ENCODE measurements around the gene DGLUCY.
"Not testable (repeated sequence)": the region's sequence is repeated elsewhere in the genome, so short reads cannot be mapped to it uniquely, and the experiment has no call there.

DGLUCY gene, protein sequence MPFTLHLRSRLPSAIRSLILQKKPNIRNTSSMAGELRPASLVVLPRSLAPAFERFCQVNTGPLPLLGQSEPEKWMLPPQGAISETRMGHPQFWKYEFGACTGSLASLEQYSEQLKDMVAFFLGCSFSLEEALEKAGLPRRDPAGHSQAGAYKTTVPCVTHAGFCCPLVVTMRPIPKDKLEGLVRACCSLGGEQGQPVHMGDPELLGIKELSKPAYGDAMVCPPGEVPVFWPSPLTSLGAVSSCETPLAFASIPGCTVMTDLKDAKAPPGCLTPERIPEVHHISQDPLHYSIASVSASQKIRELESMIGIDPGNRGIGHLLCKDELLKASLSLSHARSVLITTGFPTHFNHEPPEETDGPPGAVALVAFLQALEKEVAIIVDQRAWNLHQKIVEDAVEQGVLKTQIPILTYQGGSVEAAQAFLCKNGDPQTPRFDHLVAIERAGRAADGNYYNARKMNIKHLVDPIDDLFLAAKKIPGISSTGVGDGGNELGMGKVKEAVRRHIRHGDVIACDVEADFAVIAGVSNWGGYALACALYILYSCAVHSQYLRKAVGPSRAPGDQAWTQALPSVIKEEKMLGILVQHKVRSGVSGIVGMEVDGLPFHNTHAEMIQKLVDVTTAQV

DNA sequence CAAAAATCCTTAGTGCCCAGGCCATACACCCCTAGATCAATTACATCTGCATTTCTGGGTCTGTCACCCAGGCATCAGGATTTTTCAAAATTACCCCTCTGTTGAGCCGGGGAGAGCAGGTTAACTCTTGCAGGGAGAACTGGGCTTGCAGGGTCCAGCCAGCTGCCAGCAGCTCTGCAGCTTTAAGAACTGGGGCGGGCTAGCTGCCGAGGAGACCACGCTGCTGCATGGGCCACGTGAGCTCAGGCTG lies at the start of gene DGLUCY:
TSS of gene DGLUCY (plus strand) at position 245 of the 250 bp plus-strand sequence. CDS start 46,222 bp downstream, outside the sequence.
- peak; percentile 93 for DNase-seq (ENCODE audit: low spot score)

- no peak for DNase-seq (ENCODE audit: low spot score)
Observed at GRCh38 chr14:91065266-91065665, 48.6 kb upstream of the DGLUCY start.

DNA sequence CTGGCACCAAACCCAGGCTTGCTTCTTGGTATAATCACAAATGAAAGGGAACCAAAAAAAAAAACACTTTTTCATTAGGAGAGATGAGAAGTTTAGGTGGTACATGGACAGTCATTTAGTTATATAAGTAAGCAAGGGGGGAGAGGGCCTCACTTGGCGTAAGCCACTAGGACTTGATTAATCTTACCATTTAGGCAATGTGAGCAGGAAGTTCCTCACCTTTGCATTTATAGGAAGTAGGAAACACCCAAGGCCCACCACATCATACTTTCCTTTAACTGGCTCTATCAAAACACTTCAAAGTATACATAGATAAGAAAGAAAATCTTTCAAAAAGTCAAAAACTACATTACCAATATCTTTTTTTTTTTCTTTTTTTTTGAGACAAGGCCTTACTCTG lies 46.7 kb upstream of the DGLUCY start:
- DNase-seq (ENCODE audit: low spot score), result no peak

DNA sequence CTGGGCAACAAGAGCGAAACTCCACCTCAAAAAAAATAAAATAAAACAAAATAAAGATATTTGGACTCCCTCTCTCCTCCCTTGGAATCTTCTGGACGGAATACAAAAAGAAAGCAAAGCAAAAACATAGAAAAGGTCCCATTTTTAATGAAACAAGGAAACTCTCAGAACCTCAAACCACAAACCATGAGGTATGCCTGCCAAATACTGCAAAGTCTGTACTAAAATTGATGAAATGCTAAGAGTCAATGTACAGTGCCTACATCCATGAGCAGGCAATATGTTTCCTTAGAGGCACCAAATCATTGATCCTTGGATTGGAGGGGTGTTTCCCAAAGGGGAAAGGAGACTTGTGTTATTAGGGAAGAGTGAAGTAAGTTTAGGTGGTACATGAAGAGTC lies 45.2 kb upstream of the DGLUCY start:
- no peak for DNase-seq (ENCODE audit: low spot score)

DNA sequence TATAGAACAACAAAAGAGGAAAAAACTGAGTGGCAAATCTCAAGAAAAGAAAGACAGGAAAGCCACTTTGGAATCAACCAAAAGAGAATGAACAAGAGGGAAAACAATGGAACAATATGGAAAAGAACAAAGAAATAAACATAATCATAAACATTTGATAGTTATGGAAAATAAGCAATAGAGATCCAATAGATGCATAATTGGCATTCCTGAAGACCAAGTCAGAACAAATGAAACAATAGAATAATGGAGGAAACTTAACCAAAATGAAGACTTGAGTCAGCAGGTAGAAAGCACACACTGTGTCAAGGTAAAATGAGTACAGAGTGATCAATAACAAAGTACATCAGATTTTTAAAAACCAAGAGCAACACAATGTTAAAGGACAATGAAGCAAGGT lies 43.3 kb upstream of the DGLUCY start:
- DNase-seq (ENCODE audit: low spot score), result no peak

- DNase-seq (ENCODE audit: low spot score), result no peak
Observed at GRCh38 chr14:91075553-91075952, 38.3 kb upstream of the DGLUCY start.

GRCh38 chr14:91078095-91078737 lies 35.7 kb upstream of the DGLUCY start:
- DNase-seq (ENCODE audit: low spot score), result no peak

DNA sequence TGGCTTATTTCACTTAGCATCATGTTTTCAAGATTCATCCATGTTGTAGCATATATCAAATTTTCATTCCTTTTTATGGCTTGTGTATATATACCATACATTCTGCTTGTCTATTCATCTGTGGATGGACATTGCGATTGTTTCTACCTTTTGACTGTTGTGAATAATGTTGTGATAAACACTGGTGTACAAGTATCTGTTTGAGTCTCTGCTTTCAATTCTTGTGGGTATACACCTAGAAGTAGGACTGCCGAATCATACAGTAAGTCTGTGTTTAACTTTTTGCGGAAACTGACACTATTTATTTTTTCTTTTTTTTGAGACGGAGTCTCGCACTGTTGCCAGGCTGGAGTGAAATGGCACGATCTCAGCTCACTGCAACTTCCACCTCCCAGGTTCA lies 33.8 kb upstream of the DGLUCY start:
- no peak for DNase-seq (ENCODE audit: low spot score)

DNA sequence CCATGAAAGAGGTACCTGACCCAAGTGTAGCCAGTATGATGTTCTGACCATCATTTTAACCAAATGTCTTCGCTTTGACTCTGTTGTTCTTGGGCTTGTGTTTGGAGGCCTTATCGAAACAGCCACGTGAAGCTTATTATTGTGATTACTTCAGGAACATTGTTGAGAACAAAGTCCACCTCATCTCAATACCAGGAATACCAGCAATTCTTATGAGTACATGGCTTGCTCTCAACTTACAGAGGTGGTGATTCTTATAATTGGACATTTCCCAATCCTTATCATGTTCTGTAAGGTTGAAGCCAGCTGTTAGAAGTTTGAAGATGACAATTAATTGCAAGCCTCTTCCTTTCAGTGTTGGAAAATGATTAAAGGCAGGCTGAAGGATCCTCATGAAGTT lies 31.6 kb upstream of the DGLUCY start:
- no peak for DNase-seq (ENCODE audit: low spot score)

GRCh38 chr14:91084516-91084915 lies 29.4 kb upstream of the DGLUCY start:
- no peak for DNase-seq (ENCODE audit: low spot score)

- not testable (repeated sequence) for DNase-seq (ENCODE audit: low spot score)
Observed at GRCh38 chr14:91087470-91087869, 26.4 kb upstream of the DGLUCY start.

DNA sequence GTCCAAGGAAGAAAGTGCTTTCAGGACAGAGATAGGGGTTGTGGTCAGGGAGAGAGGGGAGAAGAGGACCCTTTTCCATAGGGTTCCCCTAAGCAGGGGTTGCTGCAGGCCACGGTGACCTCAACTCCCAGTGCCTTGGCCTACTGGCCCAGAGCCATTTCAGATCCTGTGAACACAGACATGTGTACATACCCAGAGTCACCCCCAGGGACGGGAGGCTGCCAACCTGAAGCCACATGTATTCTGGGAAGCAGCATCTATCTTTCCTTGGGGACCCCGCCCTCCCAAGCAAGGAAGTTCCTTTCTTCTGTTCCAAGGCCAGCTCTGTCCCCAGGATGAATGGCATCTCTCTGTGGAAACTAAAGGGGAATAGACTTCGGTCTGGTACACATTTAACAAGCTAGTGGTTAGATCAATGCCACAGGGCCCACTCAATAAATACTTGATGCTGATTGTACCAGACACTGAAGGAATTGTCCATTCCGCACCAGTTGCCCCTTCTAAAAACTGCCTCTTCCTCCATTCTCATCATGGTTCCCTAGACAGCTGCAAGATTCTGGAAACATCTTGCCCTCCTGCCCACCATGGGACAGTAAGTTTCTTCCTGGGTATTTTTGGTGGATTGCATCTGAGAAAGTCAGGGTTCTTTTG lies 25.2 kb upstream of the DGLUCY start:
- no peak for DNase-seq (ENCODE audit: low spot score)

DNA sequence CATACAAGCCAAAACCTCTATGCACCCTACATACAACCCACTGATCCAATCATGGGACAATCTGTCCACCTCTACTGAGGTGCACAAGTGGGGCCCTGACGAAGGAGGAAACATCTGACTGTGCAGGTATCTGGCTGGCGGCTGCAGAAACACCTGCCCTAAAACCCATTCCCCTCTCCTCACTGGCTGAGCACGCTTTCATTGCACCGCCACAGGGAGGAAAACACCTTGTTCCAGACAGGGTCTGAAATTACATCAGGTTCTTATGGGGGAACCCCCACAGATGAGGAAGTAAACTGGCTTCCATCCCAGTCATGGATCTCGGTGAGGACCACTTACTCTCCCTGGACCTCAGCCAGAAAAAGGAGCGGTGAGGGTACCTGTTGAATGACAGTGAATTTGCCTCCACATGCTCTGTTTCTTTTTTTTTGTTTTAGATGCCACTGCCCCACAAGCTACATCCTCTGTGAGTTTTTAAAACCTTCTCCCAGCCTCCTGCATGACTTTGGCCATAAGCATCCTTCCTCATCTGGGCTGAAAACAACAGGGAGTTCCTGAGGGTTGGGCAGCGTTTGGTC lies 23.8 kb upstream of the DGLUCY start:
- DNase-seq (ENCODE audit: low spot score), result no peak

GRCh38 chr14:91090743-91091142 lies 23.1 kb upstream of the DGLUCY start:
- no peak for DNase-seq (ENCODE audit: low spot score)

DNA sequence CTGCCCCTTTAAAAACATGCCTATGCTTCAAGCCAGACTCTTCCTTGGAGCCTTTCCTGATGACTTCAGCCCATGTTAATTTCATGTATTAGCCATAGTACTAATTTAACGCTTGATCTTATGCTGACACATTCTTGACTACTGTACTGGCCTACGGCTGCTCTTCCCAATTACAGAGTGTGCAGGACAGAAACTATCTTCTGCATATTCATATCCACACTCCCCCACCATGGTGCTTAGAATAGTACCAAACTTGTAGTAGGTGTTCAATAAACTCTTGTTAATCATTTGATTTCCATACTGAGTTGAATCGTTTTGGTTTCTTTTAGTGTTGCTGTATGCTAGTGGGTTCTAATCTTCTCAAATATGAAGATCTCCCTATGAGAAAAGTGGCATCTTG lies 21.8 kb upstream of the DGLUCY start:
- DNase-seq (ENCODE audit: low spot score), result no peak

- DNase-seq (ENCODE audit: low spot score), result not testable (repeated sequence)
Observed at GRCh38 chr14:91093743-91094472, 20.0 kb upstream of the DGLUCY start.

- DNase-seq (ENCODE audit: low spot score), result no peak
Observed at GRCh38 chr14:91094772-91095171, 19.1 kb upstream of the DGLUCY start.

- DNase-seq (ENCODE audit: low spot score), result no peak
Observed at GRCh38 chr14:91095178-91095577, 18.7 kb upstream of the DGLUCY start.

- DNase-seq (ENCODE audit: low spot score), result not testable (repeated sequence)
Observed at GRCh38 chr14:91097657-91098056, 16.2 kb upstream of the DGLUCY start.

- DNase-seq (ENCODE audit: low spot score), result no peak
Observed at GRCh38 chr14:91098591-91098990, 15.3 kb upstream of the DGLUCY start.

- DNase-seq (ENCODE audit: low spot score), result no peak
Observed at GRCh38 chr14:91100102-91100501, 13.8 kb upstream of the DGLUCY start.

- DNase-seq (ENCODE audit: low spot score), result no peak
Observed at GRCh38 chr14:91103116-91103515, 10.8 kb upstream of the DGLUCY start.
